ENCODE results near the gene ACAD10. TPM values are rescaled to one million over a fixed set of nuclear protein-coding genes. Genes with fewer than 3 reads are reported as not detected.

The ACAD10 gene
- total RNA-seq, 1 experiment from 2014 or later = 29.1 TPM

DNA sequence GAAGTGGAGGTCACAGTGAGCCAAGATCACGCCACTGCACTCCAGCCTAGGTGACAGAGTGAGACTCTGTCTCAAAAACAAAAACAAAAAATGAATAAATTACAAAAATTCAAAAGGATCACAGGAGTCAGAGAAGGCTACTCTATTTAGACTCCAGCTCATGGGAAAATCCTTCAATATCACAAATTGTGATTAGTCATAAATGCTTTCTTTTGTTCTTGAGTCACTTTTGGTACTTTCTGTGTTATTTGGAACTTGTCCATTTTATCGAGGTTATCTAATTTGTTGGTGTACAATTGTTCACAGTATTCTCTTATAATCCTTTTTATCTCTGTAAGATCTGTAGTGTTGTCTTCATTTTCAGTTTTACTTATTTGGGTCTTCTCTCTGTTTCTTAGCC lies 99.8 kb downstream of the ACAD10 start (continued):
- TF ChIP-seq, protein P1, sequence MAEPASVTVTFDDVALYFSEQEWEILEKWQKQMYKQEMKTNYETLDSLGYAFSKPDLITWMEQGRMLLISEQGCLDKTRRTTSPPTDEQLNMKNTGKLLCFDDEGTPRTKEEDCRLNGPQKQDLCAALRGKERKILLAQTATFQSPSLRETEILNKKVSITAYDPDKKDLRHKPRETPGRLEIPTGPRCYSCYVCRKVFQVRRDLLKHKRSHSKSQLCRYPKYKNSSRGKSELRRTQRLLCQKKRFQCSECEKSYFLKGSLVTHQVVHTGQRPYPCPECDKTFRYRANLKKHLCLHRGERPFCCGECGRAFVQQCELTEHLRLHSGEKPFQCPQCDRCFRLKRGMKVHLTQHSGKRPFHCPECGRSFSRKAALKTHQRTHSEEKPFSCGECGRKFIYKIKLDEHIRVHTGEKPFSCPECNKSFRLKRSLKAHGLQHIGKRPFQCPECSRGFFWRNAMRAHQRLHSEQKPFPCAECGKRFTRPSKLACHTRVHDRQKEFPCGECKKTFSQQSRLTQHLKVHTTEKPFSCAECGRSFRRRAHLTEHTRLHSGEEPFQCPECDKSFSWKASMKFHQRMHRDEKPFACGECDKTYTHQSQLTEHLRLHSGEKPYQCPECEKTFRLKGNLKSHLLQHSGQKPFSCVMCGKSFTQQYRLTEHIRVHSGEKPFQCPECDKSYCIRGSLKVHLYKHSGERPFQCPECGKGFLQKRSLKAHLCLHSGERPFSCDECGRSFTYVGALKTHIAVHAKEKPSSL (CRISPR knock-in tag; conservative IDR thresholded peaks at IDR 0.05) = no peak
- TF ChIP-seq ZSCAN18 (CRISPR knock-in tag; IDR thresholded peaks at IDR 0.05) = no peak
- no peak for TF ChIP-seq IRF2 (CRISPR knock-in tag; IDR thresholded peaks at IDR 0.05; ENCODE audit: borderline replicate concordance, low read depth)
- no peak for TF ChIP-seq JUN (CRISPR knock-in tag; IDR thresholded peaks at IDR 0.05)

- POLR2A ChIA-PET = interaction anchor here (0.7 kb wide), 1 partner anchor 160 kb away, joined by 3 read pairs; no protein-coding TSS in a partner anchor
Measured at GRCh38 chr12:111788178-111788654, 102.4 kb downstream of the ACAD10 start.

GRCh38 chr12:111789779-111790178 lies 103.9 kb downstream of the ACAD10 start:
- H3K4me3 Mint-ChIP-seq = no peak overlapping the region
- no peaks in the 10 kb centered on the region for H3K4me1 Mint-ChIP-seq
- ChIA-PET POLR2A (no interaction called here), CTCF (interaction anchor here (2.2 kb wide), 1 partner anchor 36 kb away, joined by 7 read pairs; no protein-coding TSS in a partner anchor)
- no peak for ATAC-seq
- no peaks in the 10 kb centered on the region for H3K9me3 Mint-ChIP-seq
- H3K27ac Mint-ChIP-seq = no peak overlapping the region
- TF ChIP-seq TEAD4 (CRISPR knock-in tag; IDR thresholded peaks at IDR 0.05) (no peak), CDX4 (CRISPR knock-in tag; IDR thresholded peaks at IDR 0.05; ENCODE audit: borderline replicate concordance) (no peak), CREM (CRISPR knock-in tag; IDR thresholded peaks at IDR 0.05) (no peak), NR1H2 (CRISPR knock-in tag; IDR thresholded peaks at IDR 0.05) (no peak), ETV6 (CRISPR knock-in tag; IDR thresholded peaks at IDR 0.05) (no peak), ZNF232 (CRISPR knock-in tag; IDR thresholded peaks at IDR 0.05) (no peak), SMAD3 (CRISPR knock-in tag; IDR thresholded peaks at IDR 0.05; ENCODE audit: borderline replicate concordance) (no peak), STAT6 (CRISPR knock-in tag; conservative IDR thresholded peaks at IDR 0.05; ENCODE audit: low read depth) (no peak)
- TF ChIP-seq, protein P2, sequence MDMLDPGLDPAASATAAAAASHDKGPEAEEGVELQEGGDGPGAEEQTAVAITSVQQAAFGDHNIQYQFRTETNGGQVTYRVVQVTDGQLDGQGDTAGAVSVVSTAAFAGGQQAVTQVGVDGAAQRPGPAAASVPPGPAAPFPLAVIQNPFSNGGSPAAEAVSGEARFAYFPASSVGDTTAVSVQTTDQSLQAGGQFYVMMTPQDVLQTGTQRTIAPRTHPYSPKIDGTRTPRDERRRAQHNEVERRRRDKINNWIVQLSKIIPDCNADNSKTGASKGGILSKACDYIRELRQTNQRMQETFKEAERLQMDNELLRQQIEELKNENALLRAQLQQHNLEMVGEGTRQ (CRISPR knock-in tag; IDR thresholded peaks at IDR 0.05) = no peak
- TF ChIP-seq, protein P3, sequence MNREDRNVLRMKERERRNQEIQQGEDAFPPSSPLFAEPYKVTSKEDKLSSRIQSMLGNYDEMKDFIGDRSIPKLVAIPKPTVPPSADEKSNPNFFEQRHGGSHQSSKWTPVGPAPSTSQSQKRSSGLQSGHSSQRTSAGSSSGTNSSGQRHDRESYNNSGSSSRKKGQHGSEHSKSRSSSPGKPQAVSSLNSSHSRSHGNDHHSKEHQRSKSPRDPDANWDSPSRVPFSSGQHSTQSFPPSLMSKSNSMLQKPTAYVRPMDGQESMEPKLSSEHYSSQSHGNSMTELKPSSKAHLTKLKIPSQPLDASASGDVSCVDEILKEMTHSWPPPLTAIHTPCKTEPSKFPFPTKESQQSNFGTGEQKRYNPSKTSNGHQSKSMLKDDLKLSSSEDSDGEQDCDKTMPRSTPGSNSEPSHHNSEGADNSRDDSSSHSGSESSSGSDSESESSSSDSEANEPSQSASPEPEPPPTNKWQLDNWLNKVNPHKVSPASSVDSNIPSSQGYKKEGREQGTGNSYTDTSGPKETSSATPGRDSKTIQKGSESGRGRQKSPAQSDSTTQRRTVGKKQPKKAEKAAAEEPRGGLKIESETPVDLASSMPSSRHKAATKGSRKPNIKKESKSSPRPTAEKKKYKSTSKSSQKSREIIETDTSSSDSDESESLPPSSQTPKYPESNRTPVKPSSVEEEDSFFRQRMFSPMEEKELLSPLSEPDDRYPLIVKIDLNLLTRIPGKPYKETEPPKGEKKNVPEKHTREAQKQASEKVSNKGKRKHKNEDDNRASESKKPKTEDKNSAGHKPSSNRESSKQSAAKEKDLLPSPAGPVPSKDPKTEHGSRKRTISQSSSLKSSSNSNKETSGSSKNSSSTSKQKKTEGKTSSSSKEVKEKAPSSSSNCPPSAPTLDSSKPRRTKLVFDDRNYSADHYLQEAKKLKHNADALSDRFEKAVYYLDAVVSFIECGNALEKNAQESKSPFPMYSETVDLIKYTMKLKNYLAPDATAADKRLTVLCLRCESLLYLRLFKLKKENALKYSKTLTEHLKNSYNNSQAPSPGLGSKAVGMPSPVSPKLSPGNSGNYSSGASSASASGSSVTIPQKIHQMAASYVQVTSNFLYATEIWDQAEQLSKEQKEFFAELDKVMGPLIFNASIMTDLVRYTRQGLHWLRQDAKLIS (CRISPR knock-in tag; IDR thresholded peaks at IDR 0.05; ENCODE audit: borderline replicate concordance) = no peak
- TF ChIP-seq, protein P4, sequence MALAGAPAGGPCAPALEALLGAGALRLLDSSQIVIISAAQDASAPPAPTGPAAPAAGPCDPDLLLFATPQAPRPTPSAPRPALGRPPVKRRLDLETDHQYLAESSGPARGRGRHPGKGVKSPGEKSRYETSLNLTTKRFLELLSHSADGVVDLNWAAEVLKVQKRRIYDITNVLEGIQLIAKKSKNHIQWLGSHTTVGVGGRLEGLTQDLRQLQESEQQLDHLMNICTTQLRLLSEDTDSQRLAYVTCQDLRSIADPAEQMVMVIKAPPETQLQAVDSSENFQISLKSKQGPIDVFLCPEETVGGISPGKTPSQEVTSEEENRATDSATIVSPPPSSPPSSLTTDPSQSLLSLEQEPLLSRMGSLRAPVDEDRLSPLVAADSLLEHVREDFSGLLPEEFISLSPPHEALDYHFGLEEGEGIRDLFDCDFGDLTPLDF (CRISPR knock-in tag; IDR thresholded peaks at IDR 0.05) = no peak
- TF ChIP-seq, protein P5, sequence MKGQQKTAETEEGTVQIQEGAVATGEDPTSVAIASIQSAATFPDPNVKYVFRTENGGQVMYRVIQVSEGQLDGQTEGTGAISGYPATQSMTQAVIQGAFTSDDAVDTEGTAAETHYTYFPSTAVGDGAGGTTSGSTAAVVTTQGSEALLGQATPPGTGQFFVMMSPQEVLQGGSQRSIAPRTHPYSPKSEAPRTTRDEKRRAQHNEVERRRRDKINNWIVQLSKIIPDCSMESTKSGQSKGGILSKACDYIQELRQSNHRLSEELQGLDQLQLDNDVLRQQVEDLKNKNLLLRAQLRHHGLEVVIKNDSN (CRISPR knock-in tag; IDR thresholded peaks at IDR 0.05) = no peak
- peaks cover 28% of the 10 kb centered on the region for H3K36me3 Mint-ChIP-seq
- no peaks in the 10 kb centered on the region for H3K27me3 Mint-ChIP-seq (ENCODE audit: low read depth)
- DNase-seq (ENCODE audit: low spot score) = no peak

More at GRCh38 chr12:111788178-111788654, 102.4 kb downstream of the ACAD10 start:
- ATAC-seq = peak; percentile 70
- DNase-seq (ENCODE audit: low spot score) = peak; percentile 26
- no peak overlapping the region for H3K4me3 Mint-ChIP-seq
- H3K4me1 Mint-ChIP-seq = no peaks in the 10 kb centered on the region
- CTCF ChIA-PET = interaction anchor here (0.9 to 2.2 kb wide), 2 partner anchors 35 to 37 kb away, joined by 4 to 7 read pairs; no protein-coding TSS in a partner anchor
- peaks cover 32% of the 10 kb centered on the region for H3K36me3 Mint-ChIP-seq
- H3K9me3 Mint-ChIP-seq = no peaks in the 10 kb centered on the region
- no peak for TF ChIP-seq NFE2L1 (CRISPR knock-in tag; IDR thresholded peaks at IDR 0.05)
- peak; percentile 91 for TF ChIP-seq GABPB1 (CRISPR knock-in tag; IDR thresholded peaks at IDR 0.05)
- TF ChIP-seq KAT7 (CRISPR knock-in tag; IDR thresholded peaks at IDR 0.05; ENCODE audit: borderline replicate concordance) = no peak
- H3K27ac Mint-ChIP-seq = no peak overlapping the region
- H3K27me3 Mint-ChIP-seq (ENCODE audit: low read depth) = no peaks in the 10 kb centered on the region
